ENCODE measurements around the gene LETM1.

DNA sequence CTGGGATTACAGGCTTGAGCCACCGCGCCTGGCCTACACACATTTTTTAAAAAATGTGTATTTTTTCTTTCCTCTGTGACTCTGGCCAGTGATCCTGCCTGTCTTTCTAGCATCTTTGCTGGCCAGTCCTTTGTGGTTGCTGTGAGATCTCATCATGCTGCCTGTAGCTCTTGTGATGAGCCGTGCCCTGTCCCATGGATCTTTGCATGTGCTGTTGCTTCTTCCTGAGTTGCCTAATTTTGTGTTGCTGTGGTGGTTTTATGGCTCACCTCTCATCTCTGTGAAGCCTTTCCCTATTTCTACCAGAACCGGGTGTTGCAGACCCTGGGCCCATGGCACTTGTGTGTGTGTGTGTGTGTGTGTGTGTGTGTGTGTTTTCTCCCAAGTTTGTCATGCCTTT, 23.5 kb upstream of the LETM1 start:
- TF ChIP-seq, protein P1, sequence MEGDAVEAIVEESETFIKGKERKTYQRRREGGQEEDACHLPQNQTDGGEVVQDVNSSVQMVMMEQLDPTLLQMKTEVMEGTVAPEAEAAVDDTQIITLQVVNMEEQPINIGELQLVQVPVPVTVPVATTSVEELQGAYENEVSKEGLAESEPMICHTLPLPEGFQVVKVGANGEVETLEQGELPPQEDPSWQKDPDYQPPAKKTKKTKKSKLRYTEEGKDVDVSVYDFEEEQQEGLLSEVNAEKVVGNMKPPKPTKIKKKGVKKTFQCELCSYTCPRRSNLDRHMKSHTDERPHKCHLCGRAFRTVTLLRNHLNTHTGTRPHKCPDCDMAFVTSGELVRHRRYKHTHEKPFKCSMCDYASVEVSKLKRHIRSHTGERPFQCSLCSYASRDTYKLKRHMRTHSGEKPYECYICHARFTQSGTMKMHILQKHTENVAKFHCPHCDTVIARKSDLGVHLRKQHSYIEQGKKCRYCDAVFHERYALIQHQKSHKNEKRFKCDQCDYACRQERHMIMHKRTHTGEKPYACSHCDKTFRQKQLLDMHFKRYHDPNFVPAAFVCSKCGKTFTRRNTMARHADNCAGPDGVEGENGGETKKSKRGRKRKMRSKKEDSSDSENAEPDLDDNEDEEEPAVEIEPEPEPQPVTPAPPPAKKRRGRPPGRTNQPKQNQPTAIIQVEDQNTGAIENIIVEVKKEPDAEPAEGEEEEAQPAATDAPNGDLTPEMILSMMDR (conservative IDR thresholded peaks at IDR 0.05; ENCODE audit: low read depth, low read length) = no peak
- TF ChIP-seq EZH2phosphoT487 (IDR thresholded peaks at IDR 0.05; ENCODE audit: borderline replicate concordance, low read length) = no peak
